K562 (cell line): ENCODE data around the gene TMSB4X. TPM values are rescaled to one million over a fixed set of nuclear protein-coding genes. Genes with fewer than 3 reads are reported as not detected.

Experiments
- CBFB ChIP-seq: sonication (generic); formaldehyde crosslinking; IDR thresholded peaks from 2 replicates; pipeline ENCODE4 v1.4.0; 2020; ENCODE audit warnings: mild to moderate bottlenecking, missing genetic modification reagents
- E2F8 ChIP-seq: fragments of 450-650 bp; IDR thresholded peaks from 2 replicates; pipeline ENCODE4 v1.7.1; 2018; ENCODE audit warnings: mild to moderate bottlenecking, low read depth; ENCODE audit not compliant: partially characterized antibody
- EP400 ChIP-seq: fragments of 450-650 bp; IDR thresholded peaks from 2 replicates; pipeline ENCODE4 v1.6.1; 2017; ENCODE audit warnings: antibody characterized with exemption, mild to moderate bottlenecking, moderate library complexity
- GABPB2 ChIP-seq: fragments of 250-450 bp; sonication (Bioruptor Pico); conservative IDR thresholded peaks from 2 replicates; pipeline ENCODE4 v1.5.1; 2021; ENCODE audit warnings: mild to moderate bottlenecking
- GATAD2A ChIP-seq: fragments of 450-650 bp; IDR thresholded peaks from 2 replicates; pipeline ENCODE4 v1.6.1; 2017
- HOMEZ ChIP-seq: fragments of 250-450 bp; sonication (Bioruptor Pico); IDR thresholded peaks from 2 replicates; pipeline ENCODE4 v1.4.0; 2020; ENCODE audit warnings: mild to moderate bottlenecking, moderate library complexity
- ILF3 ChIP-seq: fragments of 450-650 bp; IDR thresholded peaks from 2 replicates; pipeline ENCODE4 v1.6.1; 2018; ENCODE audit warnings: antibody characterized with exemption, mild to moderate bottlenecking, moderate library complexity, borderline replicate concordance
- JUND ChIP-seq, 2 experiments: IDR thresholded peaks; 2 replicates in 1 of 2; 3 replicates in 1 of 2; pipeline ENCODE4 v1.6.1; 2011; ENCODE audit warnings: borderline replicate concordance in 2 of 2, low read depth in 2 of 2, low read length in 2 of 2, improper control_type of control experiment in 1 of 2, missing biosample characterization in 1 of 2, missing genetic modification characterization in 1 of 2, missing genetic modification reagents in 1 of 2
- KLF1 ChIP-seq: fragments of 450-650 bp; IDR thresholded peaks from 2 replicates; pipeline ENCODE4 v1.6.1; 2016; ENCODE audit warnings: missing genetic modification characterization, missing compliant biosample characterization
- L3MBTL2 ChIP-seq: fragments of 450-650 bp; IDR thresholded peaks from 2 replicates; pipeline ENCODE4 v1.6.1; 2016; ENCODE audit warnings: mild to moderate bottlenecking, moderate library complexity
- MBD2 ChIP-seq: sonication (generic); IDR thresholded peaks from 2 replicates; pipeline ENCODE4 v1.6.1; 2016; ENCODE audit warnings: low read depth, borderline replicate concordance
- MEIS2 ChIP-seq: fragments of 450-650 bp; IDR thresholded peaks from 2 replicates; pipeline ENCODE4 v1.6.1; 2014; ENCODE audit warnings: mild to moderate bottlenecking; ENCODE audit not compliant: partially characterized antibody
- NR2C2 ChIP-seq, 2 experiments: fragments of 200-800 bp in 1 of 2; sonication (Bioruptor generic) in 1 of 2; sonication (generic) in 1 of 2; formaldehyde crosslinking in 1 of 2; IDR thresholded peaks; 2 replicates each; pipeline versions ENCODE4 v1.6.1 to v1.8.0; 2016 to 2022; ENCODE audit warnings: mild to moderate bottlenecking in 1 of 2, missing compliant biosample characterization in 1 of 2, missing genetic modification characterization in 1 of 2, missing genetic modification reagents in 1 of 2
- PHB ChIP-seq: fragments of 250-450 bp; sonication (Bioruptor Pico); IDR thresholded peaks from 2 replicates; pipeline ENCODE4 v1.5.0; 2021
- POLR2H ChIP-seq: IDR thresholded peaks from 2 replicates; pipeline ENCODE4 v1.6.1; 2016; ENCODE audit warnings: missing genetic modification characterization, low read depth, mild to moderate bottlenecking, control low read depth, missing compliant biosample characterization, moderate library complexity
- SMAD4 ChIP-seq: fragments of 250-450 bp; sonication (Bioruptor Pico); conservative IDR thresholded peaks from 2 replicates; pipeline ENCODE4 v1.8.0; 2021; ENCODE audit warnings: inconsistent platforms, mild to moderate bottlenecking, moderate library complexity
- ZBTB1 ChIP-seq: sonication (generic); formaldehyde crosslinking; IDR thresholded peaks from 2 replicates; pipeline ENCODE4 v1.8.1; 2023; ENCODE audit warnings: missing genetic modification reagents, low read depth, mild to moderate bottlenecking, borderline replicate concordance
- ZFP30 ChIP-seq: fragments of 250-450 bp; sonication (Bioruptor Pico); IDR thresholded peaks from 2 replicates; pipeline ENCODE4 v1.8.0; 2022; ENCODE audit warnings: moderate library complexity, mild to moderate bottlenecking, inconsistent platforms, borderline replicate concordance
- ZKSCAN1 ChIP-seq: fragments of 150-350 bp; IDR thresholded peaks from 2 replicates; pipeline ENCODE4 v1.6.1; 2016; ENCODE audit warnings: low read depth, low read length
- ZNF175 ChIP-seq: fragments of 200-800 bp; sonication (Bioruptor generic); IDR thresholded peaks from 2 replicates; pipeline ENCODE4 v1.6.1; 2016; ENCODE audit warnings: low read depth, mild to moderate bottlenecking, missing genetic modification characterization, missing compliant biosample characterization
- ZNF217 ChIP-seq: sonication (generic); formaldehyde crosslinking; IDR thresholded peaks from 2 replicates; pipeline ENCODE4 v1.8.0; 2022; ENCODE audit warnings: mild to moderate bottlenecking, missing genetic modification reagents
- ZNF695 ChIP-seq: fragments of 450-650 bp; formaldehyde crosslinking; IDR thresholded peaks from 2 replicates; pipeline ENCODE4 v1.4.0; 2020; ENCODE audit warnings: mild to moderate bottlenecking, moderate library complexity
- ZNF699 ChIP-seq: fragments of 250-450 bp; sonication (Bioruptor Pico); IDR thresholded peaks from 2 replicates; pipeline ENCODE4 v1.8.0; 2021; ENCODE audit warnings: mild to moderate bottlenecking, moderate library complexity; ENCODE audit not compliant: insufficient replicate concordance
- ZNF77 ChIP-seq: fragments of 250-450 bp; sonication (Bioruptor Pico); IDR thresholded peaks from 2 replicates; pipeline ENCODE4 v1.5.0; 2020
- ZNF830 ChIP-seq: fragments of 250-450 bp; sonication (Bioruptor Pico); IDR thresholded peaks from 2 replicates; pipeline ENCODE4 v1.5.0; 2021; ENCODE audit warnings: mild to moderate bottlenecking
- polyA plus RNA-seq, 8 experiments: library from polyadenylated mRNA; depleted of rRNA in 4 of 8; stranded (reverse) in 5 of 8; unstranded in 3 of 8; fragments of >200 nt; fragmentation: Nextera tagmentation in 2 of 8; fragmentation: Illumina TruSeq in 1 of 8; extraction: Ambion mirVana in 2 of 8; extraction: Trizol in 1 of 8; gene quantifications; 2 replicates each; pipeline versions ENCODE4 v1.2.1 to v1.2.3, GENCODE V29; 2011 to 2014; ENCODE audit warnings: inconsistent platforms in 1 of 8, missing spikeins in 1 of 8
- total RNA-seq, 7 experiments: library from RNA; depleted of rRNA in 6 of 7; stranded (reverse); fragments of >200 nt in 6 of 7; fragmentation: Illumina TruSeq in 2 of 7; extraction: Trizol in 2 of 7; gene quantifications; 2 replicates each; pipeline versions ENCODE4 v1.2.1 to v1.2.3, GENCODE V29; 2011 to 2021; ENCODE audit warnings: low replicate concordance in 1 of 7

TMSB4X gene
- total and polyA plus RNA-seq, 9 of the 15 experiments (the other 6 are each of a cell fraction or from before 2014, with no cell fraction given) = 1,035 to 2,035 (median 1,529) TPM

- TF ChIP-seq MEIS2 (peak; percentile 91), KLF1 (tag) (no peak), ZNF175 (CRISPR knock-in tag) (no peak), ZFP30 (CRISPR knock-in tag) (no peak), ZNF699 (CRISPR knock-in tag) (no peak), ZNF830 (no peak), NR2C2 (CRISPR knock-in tag; IDR thresholded peaks at IDR 0.05) (no peak), NR2C2 (tag; IDR thresholded peaks at IDR 0.05) (peak; percentile 46), SMAD4 (CRISPR knock-in tag) (no peak), GATAD2A (no peak), POLR2H (tag) (peak; percentile 83), PHB (no peak), ZNF77 (CRISPR knock-in tag) (no peak), L3MBTL2 (peak; percentile 68), ZKSCAN1 (no peak), CBFB (CRISPR knock-in tag) (no peak), HOMEZ (CRISPR knock-in tag) (no peak), MBD2 (no peak), ZNF695 (CRISPR knock-in tag) (no peak), ILF3 (no peak), JUND (IDR thresholded peaks at IDR 0.05; ENCODE audit: borderline replicate concordance, low read depth, low read length) (peak; percentile 37; the same call in 1 of the 2 replicates), JUND (tag; IDR thresholded peaks at IDR 0.05; ENCODE audit: borderline replicate concordance, low read depth, low read length) (no peak; the same call in 2 of the 3 replicates), GABPB2 (CRISPR knock-in tag) (no peak), E2F8 (no peak), ZNF217 (CRISPR knock-in tag) (no peak), EP400 (peak; percentile 39), ZBTB1 (CRISPR knock-in tag) (no peak)
Measured at GRCh38 chrX:12965131-12965940, 9.6 kb upstream of the TMSB4X start (continued).
